Measurements from ENCODE around the gene COL3A1.

DNA sequence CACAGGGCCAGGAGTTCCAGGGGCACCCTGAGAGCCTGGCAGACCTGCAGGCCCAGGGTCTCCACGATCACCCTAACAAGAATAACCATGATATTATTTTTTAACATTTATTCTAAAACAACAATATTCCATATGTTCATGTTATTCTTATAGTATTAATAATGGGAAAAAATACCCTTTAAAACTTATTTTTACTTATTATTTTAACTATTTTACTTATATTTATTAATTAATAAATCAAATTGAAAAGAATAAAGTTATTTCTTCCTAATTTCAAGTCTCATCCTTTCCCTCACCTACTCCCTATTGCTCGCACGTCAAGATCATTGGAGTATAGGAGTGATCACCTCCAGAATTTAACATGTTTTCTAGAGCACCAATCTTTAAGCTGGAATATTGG is 71.7 kb downstream of the COL3A1 start:
- TF ChIP-seq EZH2phosphoT487 (conservative IDR thresholded peaks at IDR 0.05; ENCODE audit: low read length): no peak
- TF ChIP-seq, protein P1, sequence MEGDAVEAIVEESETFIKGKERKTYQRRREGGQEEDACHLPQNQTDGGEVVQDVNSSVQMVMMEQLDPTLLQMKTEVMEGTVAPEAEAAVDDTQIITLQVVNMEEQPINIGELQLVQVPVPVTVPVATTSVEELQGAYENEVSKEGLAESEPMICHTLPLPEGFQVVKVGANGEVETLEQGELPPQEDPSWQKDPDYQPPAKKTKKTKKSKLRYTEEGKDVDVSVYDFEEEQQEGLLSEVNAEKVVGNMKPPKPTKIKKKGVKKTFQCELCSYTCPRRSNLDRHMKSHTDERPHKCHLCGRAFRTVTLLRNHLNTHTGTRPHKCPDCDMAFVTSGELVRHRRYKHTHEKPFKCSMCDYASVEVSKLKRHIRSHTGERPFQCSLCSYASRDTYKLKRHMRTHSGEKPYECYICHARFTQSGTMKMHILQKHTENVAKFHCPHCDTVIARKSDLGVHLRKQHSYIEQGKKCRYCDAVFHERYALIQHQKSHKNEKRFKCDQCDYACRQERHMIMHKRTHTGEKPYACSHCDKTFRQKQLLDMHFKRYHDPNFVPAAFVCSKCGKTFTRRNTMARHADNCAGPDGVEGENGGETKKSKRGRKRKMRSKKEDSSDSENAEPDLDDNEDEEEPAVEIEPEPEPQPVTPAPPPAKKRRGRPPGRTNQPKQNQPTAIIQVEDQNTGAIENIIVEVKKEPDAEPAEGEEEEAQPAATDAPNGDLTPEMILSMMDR (IDR thresholded peaks at IDR 0.05; ENCODE audit: insufficient read depth, low read length, poor library complexity, severe bottlenecking): no peak

Data from SU-DHL-6 (cell line).